Measurements from ENCODE around the gene TSPAN9.

Gene TSPAN9

GRCh38 chr12:3275171-3276041 is 198.2 kb downstream of the TSPAN9 start:
- Mint-ChIP-seq H3K27ac (no peak overlapping the region), H3K36me3 (ENCODE audit: low read depth) (no peaks in the 10 kb centered on the region), H3K27me3 (peaks cover 39% of the 10 kb centered on the region), H3K4me1 (ENCODE audit: low read depth) (peaks cover 2% of the 10 kb centered on the region), H3K4me3 (no peak overlapping the region), H3K9me3 (no peaks in the 10 kb centered on the region)
- peak; percentile 80 for DNase-seq

- no peaks in the 10 kb centered on the region for H3K9me3 Mint-ChIP-seq
- peaks cover 39% of the 10 kb centered on the region for H3K27me3 Mint-ChIP-seq
- no peak overlapping the region for H3K27ac Mint-ChIP-seq
- no peak overlapping the region for H3K4me3 Mint-ChIP-seq
- DNase-seq, result no peak
- H3K4me1 Mint-ChIP-seq (ENCODE audit: low read depth), result peaks cover 2% of the 10 kb centered on the region
- H3K36me3 Mint-ChIP-seq (ENCODE audit: low read depth), result no peaks in the 10 kb centered on the region
These were observed 199.0 kb downstream of the TSPAN9 start for GRCh38 chr12:3276226-3276625.

GRCh38 chr12:3277306-3277943 is 200.2 kb downstream of the TSPAN9 start:
- Mint-ChIP-seq H3K36me3 (ENCODE audit: low read depth) (no peaks in the 10 kb centered on the region), H3K4me1 (ENCODE audit: low read depth) (peaks cover 2% of the 10 kb centered on the region), H3K27me3 (peaks cover 39% of the 10 kb centered on the region), H3K9me3 (no peaks in the 10 kb centered on the region), H3K27ac (no peak overlapping the region), H3K4me3 (no peak overlapping the region)
- no peak for DNase-seq

- Mint-ChIP-seq H3K4me1 (ENCODE audit: low read depth) (peaks cover 2% of the 10 kb centered on the region), H3K9me3 (no peaks in the 10 kb centered on the region), H3K27ac (no peak overlapping the region), H3K4me3 (no peak overlapping the region), H3K36me3 (ENCODE audit: low read depth) (no peaks in the 10 kb centered on the region), H3K27me3 (peaks cover 39% of the 10 kb centered on the region)
- DNase-seq, result no peak
These were observed 201.7 kb downstream of the TSPAN9 start for GRCh38 chr12:3278681-3279414.

GRCh38 chr12:3279415-3279780 is 202.2 kb downstream of the TSPAN9 start:
- no peak overlapping the region for H3K4me3 Mint-ChIP-seq
- no peak overlapping the region for H3K27ac Mint-ChIP-seq
- peaks cover 2% of the 10 kb centered on the region for H3K4me1 Mint-ChIP-seq (ENCODE audit: low read depth)
- H3K27me3 Mint-ChIP-seq, result peaks cover 39% of the 10 kb centered on the region
- no peak for DNase-seq
- H3K36me3 Mint-ChIP-seq (ENCODE audit: low read depth), result no peaks in the 10 kb centered on the region
- no peaks in the 10 kb centered on the region for H3K9me3 Mint-ChIP-seq

GRCh38 chr12:3279832-3280231 is 202.7 kb downstream of the TSPAN9 start:
- H3K36me3 Mint-ChIP-seq (ENCODE audit: low read depth), result no peaks in the 10 kb centered on the region
- H3K27me3 Mint-ChIP-seq, result peaks cover 36% of the 10 kb centered on the region
- DNase-seq, result no peak
- H3K4me1 Mint-ChIP-seq (ENCODE audit: low read depth), result peaks cover 2% of the 10 kb centered on the region
- H3K4me3 Mint-ChIP-seq, result no peak overlapping the region
- H3K9me3 Mint-ChIP-seq, result no peaks in the 10 kb centered on the region
- H3K27ac Mint-ChIP-seq, result no peak overlapping the region

GRCh38 chr12:3280967-3281366 is 203.8 kb downstream of the TSPAN9 start:
- Mint-ChIP-seq H3K4me3 (no peak overlapping the region), H3K27me3 (peaks cover 27% of the 10 kb centered on the region), H3K36me3 (ENCODE audit: low read depth) (no peaks in the 10 kb centered on the region), H3K4me1 (ENCODE audit: low read depth) (no peaks in the 10 kb centered on the region), H3K9me3 (no peaks in the 10 kb centered on the region), H3K27ac (no peak overlapping the region)
- no peak for DNase-seq

GRCh38 chr12:3281588-3282383 is 204.6 kb downstream of the TSPAN9 start:
- H3K36me3 Mint-ChIP-seq (ENCODE audit: low read depth), result no peaks in the 10 kb centered on the region
- peaks cover 20% of the 10 kb centered on the region for H3K27me3 Mint-ChIP-seq
- no peak for DNase-seq
- H3K4me1 Mint-ChIP-seq (ENCODE audit: low read depth), result no peaks in the 10 kb centered on the region
- no peak overlapping the region for H3K4me3 Mint-ChIP-seq
- no peaks in the 10 kb centered on the region for H3K9me3 Mint-ChIP-seq
- no peak overlapping the region for H3K27ac Mint-ChIP-seq

GRCh38 chr12:3282384-3282670 is 205.1 kb downstream of the TSPAN9 start:
- H3K4me1 Mint-ChIP-seq (ENCODE audit: low read depth), result no peaks in the 10 kb centered on the region
- no peaks in the 10 kb centered on the region for H3K9me3 Mint-ChIP-seq
- no peak for DNase-seq
- no peak overlapping the region for H3K27ac Mint-ChIP-seq
- H3K27me3 Mint-ChIP-seq, result peaks cover 15% of the 10 kb centered on the region
- no peaks in the 10 kb centered on the region for H3K36me3 Mint-ChIP-seq (ENCODE audit: low read depth)
- H3K4me3 Mint-ChIP-seq, result no peak overlapping the region

GRCh38 chr12:3283137-3283680 is 206.0 kb downstream of the TSPAN9 start:
- Mint-ChIP-seq H3K36me3 (ENCODE audit: low read depth) (no peaks in the 10 kb centered on the region), H3K9me3 (no peaks in the 10 kb centered on the region), H3K27ac (no peak overlapping the region), H3K27me3 (peaks cover 10% of the 10 kb centered on the region), H3K4me3 (no peak overlapping the region), H3K4me1 (ENCODE audit: low read depth) (no peaks in the 10 kb centered on the region)
- no peak for DNase-seq

- Mint-ChIP-seq H3K27me3 (peaks cover 5% of the 10 kb centered on the region), H3K4me3 (no peak overlapping the region), H3K4me1 (ENCODE audit: low read depth) (no peaks in the 10 kb centered on the region), H3K9me3 (no peaks in the 10 kb centered on the region), H3K27ac (no peak overlapping the region), H3K36me3 (ENCODE audit: low read depth) (no peaks in the 10 kb centered on the region)
- DNase-seq, result no peak
These were observed 207.2 kb downstream of the TSPAN9 start for GRCh38 chr12:3284405-3284804.

- H3K4me1 Mint-ChIP-seq (ENCODE audit: low read depth), result no peaks in the 10 kb centered on the region
- H3K4me3 Mint-ChIP-seq, result no peak overlapping the region
- no peaks in the 10 kb centered on the region for H3K36me3 Mint-ChIP-seq (ENCODE audit: low read depth)
- no peaks in the 10 kb centered on the region for H3K27me3 Mint-ChIP-seq
- H3K27ac Mint-ChIP-seq, result no peak overlapping the region
- no peaks in the 10 kb centered on the region for H3K9me3 Mint-ChIP-seq
- no peak for DNase-seq
These were observed 208.4 kb downstream of the TSPAN9 start for GRCh38 chr12:3285570-3285969.

- DNase-seq, result no peak
- no peaks in the 10 kb centered on the region for H3K9me3 Mint-ChIP-seq
- no peak overlapping the region for H3K27ac Mint-ChIP-seq
- no peaks in the 10 kb centered on the region for H3K36me3 Mint-ChIP-seq (ENCODE audit: low read depth)
- H3K4me3 Mint-ChIP-seq, result no peak overlapping the region
- no peaks in the 10 kb centered on the region for H3K27me3 Mint-ChIP-seq
- H3K4me1 Mint-ChIP-seq (ENCODE audit: low read depth), result no peaks in the 10 kb centered on the region
These were observed 211.5 kb downstream of the TSPAN9 start for GRCh38 chr12:3288690-3289089.

GRCh38 chr12:3289702-3290101 is 212.5 kb downstream of the TSPAN9 start:
- Mint-ChIP-seq H3K27me3 (no peaks in the 10 kb centered on the region), H3K4me1 (ENCODE audit: low read depth) (no peaks in the 10 kb centered on the region), H3K4me3 (no peak overlapping the region), H3K27ac (no peak overlapping the region), H3K36me3 (ENCODE audit: low read depth) (no peaks in the 10 kb centered on the region), H3K9me3 (no peaks in the 10 kb centered on the region)
- DNase-seq, result no peak

All from activated T-cell treated with anti-CD3 and anti-CD28 coated beads, Interleukin-2, amount 50 U/mL, for 24 hours (primary cell).